Measurements from ENCODE around the gene STOX1.

DNA sequence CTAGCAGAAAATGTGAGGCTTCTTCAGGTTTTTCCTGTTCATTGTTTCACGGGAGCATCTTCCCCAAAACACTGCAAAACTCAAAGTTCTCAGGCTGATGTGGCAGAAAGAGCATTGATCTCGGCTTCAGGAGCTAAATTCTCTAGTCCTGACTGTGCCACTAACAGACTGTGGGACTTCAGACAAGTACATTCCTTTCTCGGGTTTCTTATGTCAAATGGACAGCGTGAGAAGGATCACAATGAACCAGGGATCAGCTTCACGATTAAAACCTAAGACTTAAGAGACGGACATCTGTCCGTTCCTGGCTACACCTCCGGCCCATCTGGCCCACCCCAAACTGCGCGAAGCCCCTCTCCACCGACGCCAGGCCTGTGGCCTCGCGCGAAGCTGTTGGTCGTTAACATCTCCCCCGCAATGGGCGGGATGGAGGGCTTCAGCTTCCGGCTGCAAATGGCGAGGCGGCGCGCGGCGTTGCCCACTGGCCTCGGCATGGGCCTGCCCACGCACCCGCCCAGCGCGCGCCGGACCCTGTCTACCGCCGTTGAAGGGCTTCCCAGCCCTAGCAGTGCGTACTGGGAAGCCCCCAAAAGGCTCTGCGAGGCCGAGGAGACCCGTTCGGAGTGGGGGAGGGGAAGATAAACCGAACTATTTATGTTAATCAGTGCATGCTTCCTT, 73.2 kb downstream of the STOX1 start:
- TF ChIP-seq, protein P1, sequence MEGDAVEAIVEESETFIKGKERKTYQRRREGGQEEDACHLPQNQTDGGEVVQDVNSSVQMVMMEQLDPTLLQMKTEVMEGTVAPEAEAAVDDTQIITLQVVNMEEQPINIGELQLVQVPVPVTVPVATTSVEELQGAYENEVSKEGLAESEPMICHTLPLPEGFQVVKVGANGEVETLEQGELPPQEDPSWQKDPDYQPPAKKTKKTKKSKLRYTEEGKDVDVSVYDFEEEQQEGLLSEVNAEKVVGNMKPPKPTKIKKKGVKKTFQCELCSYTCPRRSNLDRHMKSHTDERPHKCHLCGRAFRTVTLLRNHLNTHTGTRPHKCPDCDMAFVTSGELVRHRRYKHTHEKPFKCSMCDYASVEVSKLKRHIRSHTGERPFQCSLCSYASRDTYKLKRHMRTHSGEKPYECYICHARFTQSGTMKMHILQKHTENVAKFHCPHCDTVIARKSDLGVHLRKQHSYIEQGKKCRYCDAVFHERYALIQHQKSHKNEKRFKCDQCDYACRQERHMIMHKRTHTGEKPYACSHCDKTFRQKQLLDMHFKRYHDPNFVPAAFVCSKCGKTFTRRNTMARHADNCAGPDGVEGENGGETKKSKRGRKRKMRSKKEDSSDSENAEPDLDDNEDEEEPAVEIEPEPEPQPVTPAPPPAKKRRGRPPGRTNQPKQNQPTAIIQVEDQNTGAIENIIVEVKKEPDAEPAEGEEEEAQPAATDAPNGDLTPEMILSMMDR (IDR thresholded peaks at IDR 0.05; ENCODE audit: insufficient read depth, low read length, poor library complexity, severe bottlenecking), result no peak
- no peak for TF ChIP-seq EZH2phosphoT487 (conservative IDR thresholded peaks at IDR 0.05; ENCODE audit: low read length)

All from SU-DHL-6 (cell line).